GDM1 (cell line): Measurements from ENCODE around the gene SLC25A33.
"Not testable (repeated sequence)": the region's sequence is repeated elsewhere in the genome, so short reads cannot be mapped to it uniquely, and the experiment has no call there.

ENCODE experiments used
- DNase-seq: peaks from one replicate; lab custom pipeline; 2025; lab: John Stamatoyannopoulos, UW

Gene SLC25A33

GRCh38 chr1:9539165-9539828, at the start of gene SLC25A33:
SLC25A33 (plus strand) TSS chr1:9539465; CDS start chr1:9539692, 227 bp downstream.
- peak; percentile 96 for DNase-seq

GRCh38 chr1:9490605-9491339, 48.5 kb upstream of the SLC25A33 start:
- peak; percentile 40 for DNase-seq

GRCh38 chr1:9493326-9493725, 45.9 kb upstream of the SLC25A33 start:
- no peak for DNase-seq

- peak; percentile 52 for DNase-seq
Observed at GRCh38 chr1:9494936-9495758, 44.1 kb upstream of the SLC25A33 start.

GRCh38 chr1:9495854-9496374, 43.4 kb upstream of the SLC25A33 start:
- no peak for DNase-seq

- DNase-seq: no peak
Observed at GRCh38 chr1:9500756-9501754, 38.2 kb upstream of the SLC25A33 start.

- DNase-seq: no peak
Observed at GRCh38 chr1:9503001-9503675, 36.1 kb upstream of the SLC25A33 start.

GRCh38 chr1:9505143-9505542, 34.1 kb upstream of the SLC25A33 start:
- DNase-seq: no peak

- no peak for DNase-seq
Observed at GRCh38 chr1:9506901-9507300, 32.4 kb upstream of the SLC25A33 start.

- DNase-seq: no peak
Observed at GRCh38 chr1:9510130-9510529, 29.1 kb upstream of the SLC25A33 start.

GRCh38 chr1:9515550-9515949, 23.7 kb upstream of the SLC25A33 start:
- not testable (repeated sequence) for DNase-seq

- DNase-seq: no peak
Observed at GRCh38 chr1:9518454-9518998, 20.7 kb upstream of the SLC25A33 start.

- no peak for DNase-seq
Observed at GRCh38 chr1:9520411-9520810, 18.9 kb upstream of the SLC25A33 start.

GRCh38 chr1:9529190-9529589, 10.1 kb upstream of the SLC25A33 start:
- no peak for DNase-seq

GRCh38 chr1:9530320-9530719, 8.9 kb upstream of the SLC25A33 start:
- DNase-seq: no peak

GRCh38 chr1:9534953-9535352, 4.3 kb upstream of the SLC25A33 start:
- DNase-seq: no peak

- no peak for DNase-seq
Observed at GRCh38 chr1:9536301-9536700, 3.0 kb upstream of the SLC25A33 start.

GRCh38 chr1:9537863-9538668, 1.2 kb upstream of the SLC25A33 start:
- DNase-seq: no peak

GRCh38 chr1:9538669-9539164, 548 bp upstream of the SLC25A33 start:
- no peak for DNase-seq
